Cardiac muscle cell (in vitro differentiated cells and primary cell): ENCODE results near the gene GSTO2. TPM values are rescaled to one million over a fixed set of nuclear protein-coding genes. Genes with fewer than 3 reads are reported as not detected.
"Not testable (repeated sequence)": the region's sequence is repeated elsewhere in the genome, so short reads cannot be mapped to it uniquely, and the experiment has no call there.

Experiments used
- DNase-seq, 2 donors: peaks; one replicate each; pipeline versions ENCODE4 v3.0.0 to v3.0.0-alpha.2; 2010 to 2017; ENCODE audit warnings: low read depth in 1 of 2, low spot score in 1 of 2
- H3K27ac ChIP-seq: fragments of 200-600 bp; sonication (generic); 2 replicates; pipeline ENCODE4 v1.5.1; 2016
- H3K27me3 ChIP-seq: fragments of 200-600 bp; sonication (generic); 2 replicates; pipeline ENCODE4 v1.6.0; 2016; ENCODE audit warnings: control low read depth
- H3K36me3 ChIP-seq: fragments of 200-600 bp; sonication (generic); 2 replicates; pipeline ENCODE4 v1.5.1; 2016; ENCODE audit warnings: control low read depth
- H3K4me1 ChIP-seq: fragments of 200-600 bp; sonication (generic); 2 replicates; pipeline ENCODE4 v1.8.1; 2017; ENCODE audit warnings: low read depth, mild to moderate bottlenecking, mixed run types
- H3K4me3 ChIP-seq: fragments of 200-600 bp; sonication (generic); 2 replicates; pipeline ENCODE4 v1.5.1; 2016; ENCODE audit warnings: mild to moderate bottlenecking
- H3K9me3 ChIP-seq: fragments of 200-600 bp; sonication (generic); 2 replicates; pipeline ENCODE4 v1.5.1; 2017; ENCODE audit warnings: low read depth, mild to moderate bottlenecking, control low read depth
- polyA plus RNA-seq: library from polyadenylated mRNA; unstranded; fragments of >200 nt; fragmentation: Nextera tagmentation; extraction: Ambion mirVana; gene quantifications from 2 replicates; pipeline ENCODE4 v1.2.1, GENCODE V29; 2016
- total RNA-seq: library from RNA; depleted of rRNA; stranded (reverse); fragments of >200 nt; gene quantifications from 2 replicates; pipeline ENCODE4 v1.2.3, GENCODE V29; 2016
- TF ChIP-seq, protein P1 (sequence below): IDR thresholded peaks from 2 replicates; pipeline ENCODE4 v1.5.1; 2012; ENCODE audit warnings: low read depth, mild to moderate bottlenecking, low read length

The GSTO2 gene
- total and polyA plus RNA-seq, 2 experiments from 2014 or later = 2.2 to 3.0 TPM

DNA sequence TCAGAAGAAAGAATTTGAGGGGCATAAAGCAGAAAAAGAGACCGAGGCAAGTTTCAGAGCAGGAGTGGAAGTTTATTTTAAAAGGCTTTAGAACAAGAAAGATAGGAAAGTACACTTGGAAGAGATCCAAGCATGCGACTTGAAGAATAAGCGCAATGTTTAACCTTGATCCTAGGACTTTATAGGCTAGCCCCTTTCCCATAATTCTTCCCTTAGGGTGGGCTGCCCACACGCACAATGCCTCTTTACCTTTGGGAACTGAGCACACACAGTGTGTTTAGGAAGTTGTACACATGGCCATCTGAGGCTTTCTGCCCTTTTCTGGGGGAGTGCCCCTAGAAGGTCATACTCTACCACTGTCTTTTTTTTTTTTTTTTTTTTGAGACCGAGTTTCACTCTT lies 25.5 kb upstream of the GSTO2 start:
- no peak for DNase-seq
- Histone ChIP-seq H3K4me1 (no peaks in the 10 kb centered on the region), H3K4me3 (no peak overlapping the region), H3K27me3 (no peaks in the 10 kb centered on the region), H3K9me3 (no peaks in the 10 kb centered on the region), H3K27ac (no peak overlapping the region), H3K36me3 (no peaks in the 10 kb centered on the region)
- TF ChIP-seq, protein P1, sequence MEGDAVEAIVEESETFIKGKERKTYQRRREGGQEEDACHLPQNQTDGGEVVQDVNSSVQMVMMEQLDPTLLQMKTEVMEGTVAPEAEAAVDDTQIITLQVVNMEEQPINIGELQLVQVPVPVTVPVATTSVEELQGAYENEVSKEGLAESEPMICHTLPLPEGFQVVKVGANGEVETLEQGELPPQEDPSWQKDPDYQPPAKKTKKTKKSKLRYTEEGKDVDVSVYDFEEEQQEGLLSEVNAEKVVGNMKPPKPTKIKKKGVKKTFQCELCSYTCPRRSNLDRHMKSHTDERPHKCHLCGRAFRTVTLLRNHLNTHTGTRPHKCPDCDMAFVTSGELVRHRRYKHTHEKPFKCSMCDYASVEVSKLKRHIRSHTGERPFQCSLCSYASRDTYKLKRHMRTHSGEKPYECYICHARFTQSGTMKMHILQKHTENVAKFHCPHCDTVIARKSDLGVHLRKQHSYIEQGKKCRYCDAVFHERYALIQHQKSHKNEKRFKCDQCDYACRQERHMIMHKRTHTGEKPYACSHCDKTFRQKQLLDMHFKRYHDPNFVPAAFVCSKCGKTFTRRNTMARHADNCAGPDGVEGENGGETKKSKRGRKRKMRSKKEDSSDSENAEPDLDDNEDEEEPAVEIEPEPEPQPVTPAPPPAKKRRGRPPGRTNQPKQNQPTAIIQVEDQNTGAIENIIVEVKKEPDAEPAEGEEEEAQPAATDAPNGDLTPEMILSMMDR = no peak

DNA sequence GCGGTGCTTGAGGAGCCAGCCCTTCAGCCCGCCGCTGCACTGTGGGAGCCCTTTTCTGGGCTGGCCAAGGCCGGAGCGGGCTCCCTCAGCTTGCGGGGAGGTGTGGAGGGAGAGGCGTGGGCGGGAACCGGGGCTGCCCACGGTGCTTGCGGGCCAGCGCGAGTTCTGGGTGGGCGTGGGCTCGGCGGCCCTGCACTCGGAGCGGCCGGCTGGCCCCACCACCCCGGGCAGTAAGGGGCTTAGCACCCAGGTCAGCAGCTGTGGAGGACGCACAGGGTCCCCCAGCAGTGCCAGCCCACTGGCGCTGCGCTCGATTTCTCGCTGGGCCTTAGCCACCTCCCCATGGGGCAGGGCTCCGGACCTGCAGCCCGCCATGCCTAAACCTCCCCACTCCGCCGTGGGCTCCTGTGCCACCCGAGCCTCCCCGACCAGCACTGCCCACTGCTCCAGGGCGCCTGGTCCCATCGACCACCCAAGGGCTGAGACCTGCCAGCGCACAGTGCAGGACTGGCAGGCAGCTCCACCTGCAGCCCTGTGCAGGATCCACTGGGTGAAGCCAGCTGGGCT lies 23.8 kb upstream of the GSTO2 start:
- Histone ChIP-seq H3K9me3 (no peaks in the 10 kb centered on the region), H3K4me3 (no peak overlapping the region), H3K36me3 (no peaks in the 10 kb centered on the region), H3K4me1 (peaks cover under 1% of the 10 kb centered on the region), H3K27me3 (no peaks in the 10 kb centered on the region), H3K27ac (no peak overlapping the region)
- no peak for DNase-seq
- TF ChIP-seq, protein P1 = no peak

- Histone ChIP-seq H3K36me3 (no peaks in the 10 kb centered on the region), H3K27me3 (no peaks in the 10 kb centered on the region), H3K4me1 (peaks cover 6% of the 10 kb centered on the region), H3K9me3 (no peaks in the 10 kb centered on the region), H3K27ac (no peak overlapping the region), H3K4me3 (no peak overlapping the region)
- DNase-seq = peak in 1 of 2 donors; percentile 32
- TF ChIP-seq, protein P1 = no peak
Measured at GRCh38 chr10:104246976-104247375, 22.0 kb upstream of the GSTO2 start.

DNA sequence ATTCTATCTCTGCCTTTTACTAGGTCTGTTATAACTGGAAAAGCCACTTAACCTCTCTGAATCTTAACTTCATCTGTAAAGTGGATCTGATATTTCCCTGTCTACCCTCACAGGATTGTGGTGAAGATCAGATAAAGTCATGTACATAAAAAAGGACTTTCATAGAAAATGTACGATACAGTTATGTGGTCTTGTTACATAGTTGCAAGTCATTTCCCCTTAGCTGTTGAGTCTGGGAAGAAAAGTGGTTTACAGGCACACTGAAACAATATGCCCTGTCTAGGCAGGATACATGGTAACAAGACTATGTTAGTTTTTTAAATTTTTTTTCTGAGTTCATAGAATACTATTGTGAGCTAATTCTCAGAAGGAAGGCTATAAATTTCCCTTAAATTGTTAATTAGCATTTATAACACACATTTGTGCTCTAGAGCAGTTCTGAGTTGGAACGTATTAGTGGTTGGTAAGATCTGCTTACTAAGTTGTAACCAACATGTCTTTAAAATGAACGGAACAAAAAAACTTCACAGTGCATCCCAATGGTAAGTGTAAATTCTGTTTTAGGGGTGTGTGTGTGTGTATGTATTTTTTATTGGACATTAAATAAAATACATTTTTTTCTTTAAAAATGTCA lies 21.4 kb upstream of the GSTO2 start:
- no peak overlapping the region for H3K4me3 ChIP-seq

GRCh38 chr10:104248931-104249330 lies 20.1 kb upstream of the GSTO2 start:
- not testable (repeated sequence) for H3K4me3 ChIP-seq, H3K27me3 ChIP-seq, DNase-seq, H3K36me3 ChIP-seq, H3K27ac ChIP-seq, H3K9me3 ChIP-seq
- H3K4me1 ChIP-seq = peaks cover 22% of the 10 kb centered on the region

More for the DNA sequence above, 21.4 kb upstream of the GSTO2 start:
- Histone ChIP-seq H3K4me1 (peaks cover 10% of the 10 kb centered on the region), H3K27ac (no peak overlapping the region), H3K27me3 (no peaks in the 10 kb centered on the region), H3K36me3 (no peaks in the 10 kb centered on the region), H3K9me3 (no peaks in the 10 kb centered on the region)
- DNase-seq = no peak
- TF ChIP-seq, protein P1 = no peak

GRCh38 chr10:104250371-104250770 lies 18.6 kb upstream of the GSTO2 start:
- no peaks in the 10 kb centered on the region for H3K27me3 ChIP-seq
- no peak for DNase-seq
- TF ChIP-seq, protein P1 = no peak
- H3K4me1 ChIP-seq = peaks cover 27% of the 10 kb centered on the region
- no peak overlapping the region for H3K4me3 ChIP-seq
- H3K27ac ChIP-seq = peak overlapping the region; percentile 16
- H3K9me3 ChIP-seq = no peaks in the 10 kb centered on the region
- H3K36me3 ChIP-seq = no peaks in the 10 kb centered on the region
